GM10248 (cell line): ENCODE measurements around the gene CLCN7.

Source experiments
- CTCF ChIA-PET: fragments of 300-600 bp; sonication (Branson Sonifier 250); formaldehyde crosslinking; extraction: SDS; loops from one replicate; lab custom pipeline; 2021; ENCODE audit warnings: antibody characterized with exemption; lab: Yijun Ruan, JAX
- POLR2A ChIA-PET: fragments of 350-650 bp; sonication (Branson Sonifier 250); formaldehyde crosslinking; extraction: SDS; loops from one replicate; lab custom pipeline; 2020; ENCODE audit warnings: antibody characterized with exemption; lab: Yijun Ruan, JAX
- DNase-seq: peaks from one replicate; pipeline ENCODE4 v3.0.0; 2012; ENCODE audit errors: extremely low spot score
- TF ChIP-seq, protein P1 (sequence below): IDR thresholded peaks from 2 replicates; pipeline ENCODE4 v1.5.1; 2012; ENCODE audit warnings: mild to moderate bottlenecking, low read depth; ENCODE audit errors: extremely low read depth, missing control alignments, control extremely low read depth

CLCN7 gene

DNA sequence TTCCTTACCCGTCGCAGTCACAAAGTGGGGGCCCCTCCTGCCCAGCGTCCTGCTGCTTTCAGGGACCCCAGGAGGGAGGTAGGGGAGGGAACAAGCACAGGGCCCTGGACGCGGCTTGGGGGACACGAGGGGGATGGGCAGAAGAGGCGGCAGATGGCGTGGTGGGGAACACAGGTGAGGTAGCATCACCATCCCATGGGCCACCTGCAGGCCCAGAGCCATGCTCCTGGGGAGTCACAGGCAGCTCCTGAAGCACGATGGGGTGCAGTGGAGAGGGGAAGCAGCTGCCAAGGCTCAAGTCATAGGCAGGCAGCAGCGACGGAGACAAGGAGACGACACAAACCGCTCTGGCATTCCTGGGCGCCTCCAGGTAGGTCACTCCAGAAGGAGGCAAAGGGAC, 71.1 kb downstream of the CLCN7 start:
- no peak for DNase-seq
- ChIA-PET CTCF (interaction anchor here (1.2 to 1.6 kb wide), 2 partner anchors 10 to 39 kb away, joined by 4 to 5 read pairs; no protein-coding TSS in a partner anchor), POLR2A (interaction anchor here (0.5 kb wide), 1 partner anchor 112 kb away, joined by 7 read pairs; no protein-coding TSS in a partner anchor)
- TF ChIP-seq, protein P1, sequence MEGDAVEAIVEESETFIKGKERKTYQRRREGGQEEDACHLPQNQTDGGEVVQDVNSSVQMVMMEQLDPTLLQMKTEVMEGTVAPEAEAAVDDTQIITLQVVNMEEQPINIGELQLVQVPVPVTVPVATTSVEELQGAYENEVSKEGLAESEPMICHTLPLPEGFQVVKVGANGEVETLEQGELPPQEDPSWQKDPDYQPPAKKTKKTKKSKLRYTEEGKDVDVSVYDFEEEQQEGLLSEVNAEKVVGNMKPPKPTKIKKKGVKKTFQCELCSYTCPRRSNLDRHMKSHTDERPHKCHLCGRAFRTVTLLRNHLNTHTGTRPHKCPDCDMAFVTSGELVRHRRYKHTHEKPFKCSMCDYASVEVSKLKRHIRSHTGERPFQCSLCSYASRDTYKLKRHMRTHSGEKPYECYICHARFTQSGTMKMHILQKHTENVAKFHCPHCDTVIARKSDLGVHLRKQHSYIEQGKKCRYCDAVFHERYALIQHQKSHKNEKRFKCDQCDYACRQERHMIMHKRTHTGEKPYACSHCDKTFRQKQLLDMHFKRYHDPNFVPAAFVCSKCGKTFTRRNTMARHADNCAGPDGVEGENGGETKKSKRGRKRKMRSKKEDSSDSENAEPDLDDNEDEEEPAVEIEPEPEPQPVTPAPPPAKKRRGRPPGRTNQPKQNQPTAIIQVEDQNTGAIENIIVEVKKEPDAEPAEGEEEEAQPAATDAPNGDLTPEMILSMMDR, result no peak

DNA sequence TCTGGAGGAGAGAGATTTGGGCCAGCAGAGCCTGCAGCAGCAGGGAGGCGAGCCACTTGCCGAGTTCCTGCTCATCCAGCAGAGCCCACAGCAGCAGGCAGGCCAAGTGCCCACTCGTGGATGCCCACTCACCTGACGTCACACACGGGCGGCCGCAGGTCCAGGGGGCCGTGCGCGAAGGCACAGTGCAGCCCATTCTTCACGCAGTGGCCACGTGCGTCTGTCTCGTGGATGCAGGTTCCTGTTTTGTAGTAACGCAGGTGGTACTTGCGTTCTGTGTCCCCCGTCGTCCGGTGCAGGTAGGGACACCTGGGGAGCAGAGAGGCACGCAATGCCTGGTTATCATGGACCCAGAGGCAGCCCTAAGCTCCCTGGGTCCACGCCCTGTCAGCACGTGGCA, 71.8 kb downstream of the CLCN7 start:
- ChIA-PET CTCF (interaction anchor here (1.2 to 1.6 kb wide), 3 partner anchors 9 to 39 kb away, joined by 3 to 5 read pairs (median 4); no protein-coding TSS in a partner anchor), POLR2A (no interaction called here)
- DNase-seq, result no peak
- TF ChIP-seq, protein P1, result no peak

DNA sequence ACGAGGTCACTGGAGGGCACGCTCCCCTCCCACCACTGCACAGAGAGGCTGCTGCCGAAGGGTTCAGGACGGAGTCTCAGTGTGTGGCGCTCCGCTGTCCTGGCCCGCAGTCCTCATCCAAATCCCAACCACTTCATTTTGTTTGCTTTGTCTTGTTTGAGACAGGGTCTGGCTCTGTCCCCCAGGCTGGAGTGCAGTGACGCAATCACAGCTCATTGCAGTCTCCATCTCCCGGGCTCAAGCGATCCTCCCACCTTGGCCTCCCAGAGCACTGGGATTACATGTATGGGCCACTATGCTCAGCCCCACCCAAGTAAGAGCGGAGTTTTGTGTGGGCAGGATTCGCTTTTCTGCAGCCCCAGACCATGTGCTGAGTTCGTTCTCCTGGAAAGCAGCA, 73.1 kb downstream of the CLCN7 start:
- ChIA-PET POLR2A (no interaction called here), CTCF (interaction anchor here (1.2 to 1.4 kb wide), 2 partner anchors 11 to 38 kb away, joined by 3 to 4 read pairs; no protein-coding TSS in a partner anchor)
- TF ChIP-seq, protein P1, result no peak

DNA sequence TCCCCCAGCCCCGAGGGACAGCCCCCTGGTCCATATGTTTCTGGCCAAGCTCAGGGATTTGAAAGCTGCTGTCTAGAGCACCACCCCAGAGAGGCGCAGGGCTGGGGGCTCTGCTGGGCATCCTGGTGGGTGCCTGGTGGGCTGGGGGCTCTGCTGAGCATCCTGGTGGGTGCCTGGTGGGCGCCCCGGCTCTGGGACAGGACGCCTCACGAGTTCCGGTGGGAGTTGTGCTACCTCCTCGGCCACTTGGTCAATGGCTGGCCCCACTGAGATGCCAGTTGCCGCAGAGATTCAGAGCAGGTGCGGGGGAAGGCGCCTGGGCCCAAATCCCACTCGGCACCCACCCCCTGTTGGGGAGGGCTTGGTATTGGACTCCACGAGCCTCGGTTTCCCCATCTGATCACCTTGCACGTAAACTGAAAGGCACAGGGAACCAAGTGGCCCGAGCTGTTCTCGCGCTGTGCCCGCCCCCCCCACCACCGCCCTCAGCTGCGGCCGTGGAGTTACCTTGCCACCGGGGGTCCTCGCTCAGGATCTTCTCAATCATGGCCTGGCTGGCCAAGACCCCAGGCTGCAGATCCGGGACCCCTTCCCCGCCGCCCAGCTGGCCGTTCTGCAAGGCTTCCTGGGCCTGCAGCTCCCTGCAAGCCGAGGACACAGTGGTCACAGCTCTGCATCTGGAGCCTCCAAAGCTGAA, 73.6 kb downstream of the CLCN7 start:
- TF ChIP-seq, protein P1, result no peak
- POLR2A ChIA-PET, result no interaction called here
- DNase-seq, result no peak
- CTCF ChIA-PET, result interaction anchor here (1.2 to 1.4 kb wide), 2 partner anchors 11 to 38 kb away, joined by 3 to 4 read pairs; no protein-coding TSS in a partner anchor

More for the DNA sequence above, 73.1 kb downstream of the CLCN7 start:
- DNase-seq, result no peak

DNA sequence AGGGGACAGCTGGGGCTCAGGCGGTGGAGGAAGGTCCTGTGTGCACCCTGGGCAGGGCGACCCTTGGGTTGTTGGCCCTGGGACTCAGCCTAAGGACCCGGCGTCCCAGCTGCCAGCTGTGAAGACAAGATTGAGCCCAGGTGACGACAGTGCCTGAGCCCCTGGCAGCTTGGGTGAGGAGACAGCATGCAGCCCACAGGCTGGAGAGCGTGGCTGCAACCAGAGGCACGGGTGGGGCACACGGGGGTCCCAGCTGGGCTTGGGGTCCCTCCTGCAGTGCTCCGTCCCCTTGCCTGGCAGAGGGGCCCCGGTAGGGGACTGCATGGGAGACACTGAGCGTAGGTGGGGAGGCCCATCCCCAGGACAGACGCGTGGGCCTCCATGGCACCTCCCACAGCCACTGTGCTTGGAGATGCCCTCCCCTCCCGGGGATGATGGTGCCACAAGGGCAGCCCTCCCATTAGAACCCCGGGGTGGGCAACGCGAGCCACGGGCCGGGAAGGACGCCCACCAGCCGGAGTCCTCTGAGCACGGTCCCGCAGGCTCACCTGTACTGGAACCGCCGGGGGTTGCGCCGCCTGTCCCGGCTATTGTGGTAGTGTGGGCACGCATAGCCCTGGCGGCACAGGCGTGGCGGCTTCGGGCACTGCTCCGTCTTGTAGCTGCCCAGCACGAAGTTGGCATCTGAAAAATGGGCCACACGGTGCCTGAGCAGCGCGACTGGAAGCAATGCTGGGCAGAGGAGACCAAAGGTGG, 75.8 kb downstream of the CLCN7 start:
- ChIA-PET CTCF (no interaction called here), POLR2A (no interaction called here)
- DNase-seq, result no peak
- TF ChIP-seq, protein P1, result no peak

DNA sequence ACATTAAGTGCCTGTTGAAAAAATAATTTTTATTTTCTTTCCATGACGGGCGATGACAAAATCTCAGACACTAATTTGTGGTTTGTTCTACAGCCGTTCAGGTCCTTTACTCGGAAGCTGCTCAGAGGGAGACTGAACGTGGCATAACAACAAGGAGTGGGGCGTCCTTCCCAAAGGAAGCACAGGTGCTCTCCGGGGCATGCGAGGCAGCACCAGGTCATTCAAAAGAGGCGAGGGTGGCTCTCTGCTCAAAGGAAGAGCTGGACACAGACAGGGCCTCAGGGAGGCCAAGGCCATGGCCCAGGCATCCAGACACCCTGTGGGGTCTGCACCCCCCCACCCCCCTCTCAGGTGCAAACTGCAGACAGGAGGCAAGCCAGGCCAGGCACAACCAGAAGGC, 76.5 kb downstream of the CLCN7 start:
- ChIA-PET CTCF (no interaction called here), POLR2A (no interaction called here)
- no peak for DNase-seq
- TF ChIP-seq, protein P1, result no peak
